Thyroid gland (tissue), 4 donors: Measurements from ENCODE around the gene TMEM95.
A peak's percentile ranks its signal among the peaks of the same experiment; 100 is the strongest.

ENCODE experiments used
- CTCF ChIP-seq, 6 experiments: fragments of 200-600 bp in 3 of 6; fragments of 450-650 bp in 3 of 6; sonication (generic) in 3 of 6; IDR thresholded peaks; one replicate each; pipeline ENCODE4 v1.5.1; 2016 to 2019; ENCODE audit warnings: antibody characterized with exemption in 6 of 6, mild to moderate bottlenecking in 2 of 6, inconsistent platforms in 1 of 6, moderate library complexity in 1 of 6
- POLR2A ChIP-seq, 2 donors: fragments of 450-650 bp; IDR thresholded peaks; one replicate each; pipeline ENCODE4 v1.6.1; 2017; ENCODE audit warnings: antibody characterized with exemption in 2 of 2, mild to moderate bottlenecking in 2 of 2, moderate library complexity in 1 of 2

GRCh38 chr17:7380855-7381683 lies 26.1 kb downstream of the TMEM95 start, which contains the start of gene TNK1:
- TF ChIP-seq CTCF (IDR thresholded peaks at IDR 0.05) = no peak
- peak in 1 of 2 donors; percentile 79 for TF ChIP-seq POLR2A (IDR thresholded peaks at IDR 0.05)
